GM11168 (cell line): ENCODE results near the gene CNNM3.

Experiments
- in situ Hi-C: fragments of 300-500 bp; cut with MboI; formaldehyde crosslinking; loops from one replicate; pipeline ENCODE4 v1.12.0; 2022; ENCODE audit warnings: low sequenced_read_pairs; ENCODE audit not compliant: unreplicated experiment

The CNNM3 gene

DNA sequence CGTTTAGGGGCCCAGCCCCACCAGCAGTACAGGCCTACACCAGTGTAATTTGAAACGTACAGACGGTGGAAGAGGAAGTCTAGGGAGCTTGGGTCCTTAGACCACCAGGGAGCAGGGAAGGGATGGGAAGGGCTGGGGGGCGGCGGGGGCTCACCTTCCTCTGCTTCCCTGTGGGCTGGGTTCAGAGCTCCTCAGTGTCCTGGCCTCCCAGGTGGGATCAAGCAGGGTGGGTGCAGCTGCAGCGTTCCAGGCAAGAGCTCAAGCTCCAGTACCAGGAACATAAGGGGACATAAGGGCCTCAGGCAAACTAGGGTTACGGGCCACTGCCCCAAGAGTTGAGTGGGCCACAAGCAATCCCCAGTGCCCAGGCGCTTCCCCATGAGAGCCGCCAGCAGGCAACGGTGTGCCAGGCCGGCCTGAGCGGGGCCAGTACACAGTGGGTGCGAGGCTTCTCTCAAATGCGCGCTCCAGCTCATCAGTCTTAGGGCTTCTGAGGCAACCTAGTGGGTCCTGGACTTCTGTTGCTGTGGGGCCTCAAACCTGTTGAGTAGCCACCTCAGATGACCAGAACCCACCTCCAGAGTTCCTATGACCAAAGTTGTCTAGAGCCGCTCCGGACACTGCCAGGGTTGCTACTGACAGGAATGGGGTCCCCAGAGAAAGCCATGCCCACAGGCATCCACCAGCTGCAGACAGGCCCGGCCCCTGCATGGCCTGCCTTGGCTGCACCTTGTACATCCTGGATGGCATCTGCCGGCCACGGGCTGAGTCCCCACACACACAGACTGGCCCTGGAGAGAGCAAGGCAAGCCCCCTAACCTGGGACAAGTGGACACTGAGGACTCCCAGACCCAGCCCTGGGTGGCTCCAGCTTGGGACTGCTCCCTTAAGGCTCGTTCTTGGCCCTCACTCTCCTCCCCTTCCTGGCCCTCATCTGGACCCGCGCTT, 22.6 kb downstream of the CNNM3 start:
- in situ Hi-C loops = no loop called here

GRCh38 chr2:96839293-96839874, 23.3 kb downstream of the CNNM3 start:
- in situ Hi-C loops = no loop called here

GRCh38 chr2:96839875-96840850, 24.1 kb downstream of the CNNM3 start:
- in situ Hi-C loops = no loop called here

DNA sequence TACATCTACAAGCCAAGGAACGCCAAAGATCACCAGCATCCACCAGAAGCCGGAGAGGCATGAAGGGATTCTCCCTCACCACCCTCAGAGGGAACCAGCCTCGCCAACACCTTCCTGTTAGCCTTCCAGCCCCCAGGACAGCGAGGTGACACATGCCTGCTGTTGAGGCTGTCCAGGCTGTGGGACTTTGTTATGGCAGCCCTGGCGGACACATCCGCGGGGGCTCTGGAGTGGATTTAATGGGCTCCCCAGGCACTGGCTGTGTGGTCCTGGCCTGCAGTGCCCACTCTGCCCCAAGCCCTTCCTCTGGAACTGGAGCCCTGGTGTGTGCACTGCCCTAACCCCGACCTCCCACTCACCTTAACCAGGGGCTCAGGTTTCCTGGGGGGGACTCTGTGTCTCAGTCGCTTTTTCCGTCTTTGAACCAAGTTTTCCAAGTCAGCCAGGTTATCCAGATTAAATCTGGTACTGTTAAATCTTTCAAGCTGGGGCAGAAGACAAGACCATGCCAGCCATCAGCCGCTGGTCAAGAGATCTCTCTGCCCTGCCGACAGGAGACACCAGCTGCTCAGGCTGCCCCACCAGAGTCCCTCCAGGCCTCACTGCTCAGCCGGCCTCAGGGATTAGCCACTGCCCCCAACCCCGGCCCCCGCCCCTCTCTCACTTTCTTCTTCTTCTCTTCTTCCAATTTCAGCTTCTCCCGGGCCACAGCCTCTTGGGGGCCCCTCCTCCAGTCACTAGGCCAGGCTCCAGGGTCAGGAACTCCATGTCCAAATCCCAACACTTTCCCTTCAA, 25.8 kb downstream of the CNNM3 start:
- in situ Hi-C loops = no loop called here

- in situ Hi-C loops = no loop called here
Measured at GRCh38 chr2:96842600-96842999, 26.5 kb downstream of the CNNM3 start.

DNA sequence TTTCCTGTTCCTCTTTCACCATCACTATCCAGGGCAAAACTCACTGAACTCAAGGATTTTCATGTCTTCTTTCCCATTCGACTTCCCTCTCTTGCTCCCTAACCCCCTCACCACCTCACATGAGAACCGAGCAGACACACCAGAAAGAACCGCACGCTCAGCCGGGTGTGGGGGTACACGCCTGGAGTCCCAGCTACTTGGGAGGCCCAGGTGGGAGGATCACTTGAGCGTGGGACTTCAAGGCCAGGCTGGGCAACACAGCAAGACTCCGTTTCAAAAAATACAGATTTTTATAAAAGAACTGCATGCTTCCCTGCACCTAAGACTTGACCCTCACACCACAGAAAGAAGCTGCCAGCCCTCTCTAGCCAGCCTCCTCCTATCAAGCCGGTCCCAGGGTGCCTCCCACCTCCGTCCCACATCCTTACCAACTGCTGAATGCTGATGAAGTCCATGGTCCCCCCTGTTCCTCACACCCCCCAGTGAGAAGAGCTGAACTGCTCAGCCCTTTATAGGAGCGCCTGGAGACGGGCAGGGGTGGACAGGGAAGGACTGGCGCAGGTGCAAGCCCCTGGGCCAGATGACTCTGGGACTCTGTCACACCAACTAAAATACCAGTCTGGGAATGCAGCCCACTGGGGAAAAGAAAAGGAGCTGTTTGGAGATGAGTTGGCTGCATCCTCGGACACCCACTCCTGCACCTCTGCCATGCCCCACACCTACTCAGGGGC, 27.6 kb downstream of the CNNM3 start, which contains the start of gene ANKRD23:
Gene ANKRD23, minus strand, starts transcription at position 484 of the 731 bp plus-strand sequence. Its CDS starts 29 bp downstream, at position 455.
- in situ Hi-C loops = no loop called here

- in situ Hi-C loops = no loop called here
Measured at GRCh38 chr2:96844405-96844808, 28.3 kb downstream of the CNNM3 start.

DNA sequence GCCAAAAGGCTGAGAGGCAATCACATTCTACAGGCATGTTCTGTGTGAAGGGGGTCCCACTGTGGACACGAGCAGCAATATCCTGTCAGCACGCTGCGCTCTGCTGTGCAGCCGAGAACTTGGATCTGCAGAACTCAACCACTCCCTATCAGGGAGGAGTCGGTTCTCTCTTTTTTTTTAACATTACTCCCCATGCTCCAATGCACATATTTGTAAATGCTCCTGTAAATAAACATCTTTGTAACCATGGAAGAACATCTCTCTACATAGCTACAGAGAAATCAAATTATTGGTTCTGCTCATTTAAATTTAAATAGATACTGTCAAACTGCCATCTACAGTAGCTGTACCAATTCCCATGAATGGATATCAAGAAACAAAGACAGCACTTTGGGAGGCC, 30.8 kb downstream of the CNNM3 start:
- in situ Hi-C loops = no loop called here

GRCh38 chr2:96847586-96847985, 31.5 kb downstream of the CNNM3 start:
- in situ Hi-C loops = no loop called here

GRCh38 chr2:96848264-96848663, 32.2 kb downstream of the CNNM3 start:
- in situ Hi-C loops = no loop called here

GRCh38 chr2:96852667-96853066, 36.6 kb downstream of the CNNM3 start:
- in situ Hi-C loops = no loop called here

- in situ Hi-C loops = no loop called here
Measured at GRCh38 chr2:96853321-96853720, 37.3 kb downstream of the CNNM3 start.

GRCh38 chr2:96856776-96857666, 41.0 kb downstream of the CNNM3 start:
- in situ Hi-C loops = loop anchor here (5.0 kb wide), 1 partner anchor 90 kb away; no protein-coding TSS in a partner anchor

- in situ Hi-C loops = loop anchor here (5.0 kb wide), 1 partner anchor 89 kb away; no protein-coding TSS in a partner anchor
Measured at GRCh38 chr2:96857667-96858372, 41.8 kb downstream of the CNNM3 start, which contains the start of gene ANKRD39. ANKRD39 (minus strand) TSS chr2:96858016; CDS start chr2:96857987, 29 bp downstream.

- in situ Hi-C loops = loop anchor here (5.0 kb wide), 1 partner anchor 88 kb away; no protein-coding TSS in a partner anchor
Measured at GRCh38 chr2:96859099-96859649, 43.1 kb downstream of the CNNM3 start.

GRCh38 chr2:96859681-96860064, 43.6 kb downstream of the CNNM3 start:
- in situ Hi-C loops = loop anchor here (5.0 kb wide), 1 partner anchor 88 kb away; no protein-coding TSS in a partner anchor
